Measurements from ENCODE around the gene PPP2R5C. TPM values are rescaled to one million over a fixed set of nuclear protein-coding genes. Genes with fewer than 3 reads are reported as not detected.
A peak's percentile ranks its signal among the peaks of the same experiment; 100 is the strongest.
"Not testable (repeated sequence)": the region's sequence is repeated elsewhere in the genome, so short reads cannot be mapped to it uniquely, and the experiment has no call there.

Gene PPP2R5C
- polyA plus RNA-seq, 1 donor from 2014 or later: 106 TPM

DNA sequence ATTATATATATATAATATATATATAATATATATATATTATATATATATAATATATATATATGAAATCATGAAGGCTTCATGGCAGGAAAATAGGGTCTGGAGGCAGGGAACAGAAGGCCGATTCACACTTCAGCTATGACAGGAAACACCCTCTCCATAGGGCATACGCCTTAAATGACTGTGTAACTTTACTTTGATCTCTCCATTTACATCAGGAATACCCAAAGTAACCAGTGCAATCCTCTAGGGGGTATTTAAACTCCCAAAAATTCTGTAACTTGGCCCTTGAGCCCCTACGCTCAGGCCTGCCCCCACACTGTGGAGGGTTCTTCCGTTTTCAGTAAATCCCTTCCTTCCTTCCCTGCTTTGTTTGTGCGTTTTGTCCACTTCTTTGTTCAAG is 40.4 kb upstream of the PPP2R5C start:
- H3K27ac Mint-ChIP-seq: no peak overlapping the region
- H3K27me3 Mint-ChIP-seq: peaks cover 22% of the 10 kb centered on the region
- peaks cover 7 to 10% (median 8%) of the 10 kb centered on the region in 3 donors for H3K4me1 Mint-ChIP-seq
- H3K4me3 Mint-ChIP-seq: no peak overlapping the region
- H3K36me3 Mint-ChIP-seq: no peaks in the 10 kb centered on the region
- H3K9me3 Mint-ChIP-seq: no peaks in the 10 kb centered on the region

DNA sequence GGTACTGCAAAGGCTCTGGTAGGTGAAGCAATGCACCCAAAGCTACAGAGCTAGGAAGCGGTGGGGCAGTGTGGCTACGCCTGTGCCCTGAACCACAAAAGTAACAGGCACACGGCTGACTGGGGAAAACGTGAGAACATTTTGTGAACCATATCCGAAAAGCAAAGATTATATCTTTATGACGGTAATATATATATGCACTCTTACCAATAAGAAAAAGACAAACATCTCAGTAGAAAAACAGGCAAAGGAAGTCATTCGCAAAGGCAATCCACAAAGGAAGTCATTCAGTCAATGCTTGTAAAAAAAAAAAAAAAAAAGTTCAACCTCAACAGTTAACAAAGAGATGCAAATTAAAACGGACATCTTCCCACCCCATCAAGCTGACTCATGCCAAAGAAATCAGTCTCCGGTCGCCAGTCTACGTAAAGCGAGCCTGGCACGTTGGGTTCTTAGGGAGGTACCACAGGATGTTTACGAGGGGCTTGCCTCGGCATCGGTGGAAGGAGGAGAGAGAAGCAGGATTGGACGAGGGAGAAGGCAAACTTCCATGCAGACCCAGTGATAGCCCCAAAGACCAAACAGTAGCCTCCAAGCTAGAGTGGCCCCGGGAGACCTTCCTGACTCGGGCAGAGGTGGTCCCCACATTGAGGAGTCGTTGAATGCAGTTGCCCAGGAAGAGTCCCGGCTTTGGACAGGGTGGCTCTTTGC is 39.4 kb upstream of the PPP2R5C start:
- no peaks in the 10 kb centered on the region for H3K9me3 Mint-ChIP-seq
- peak overlapping the region; percentile 1 to 78 (median 23) for H3K4me3 Mint-ChIP-seq
- no peaks in the 10 kb centered on the region for H3K36me3 Mint-ChIP-seq
- H3K27me3 Mint-ChIP-seq: peaks cover 16% of the 10 kb centered on the region
- H3K4me1 Mint-ChIP-seq: peaks cover 7 to 10% (median 10%) of the 10 kb centered on the region in 3 donors
- H3K27ac Mint-ChIP-seq: peak overlapping the region; percentile 3 to 75 (median 64)

DNA sequence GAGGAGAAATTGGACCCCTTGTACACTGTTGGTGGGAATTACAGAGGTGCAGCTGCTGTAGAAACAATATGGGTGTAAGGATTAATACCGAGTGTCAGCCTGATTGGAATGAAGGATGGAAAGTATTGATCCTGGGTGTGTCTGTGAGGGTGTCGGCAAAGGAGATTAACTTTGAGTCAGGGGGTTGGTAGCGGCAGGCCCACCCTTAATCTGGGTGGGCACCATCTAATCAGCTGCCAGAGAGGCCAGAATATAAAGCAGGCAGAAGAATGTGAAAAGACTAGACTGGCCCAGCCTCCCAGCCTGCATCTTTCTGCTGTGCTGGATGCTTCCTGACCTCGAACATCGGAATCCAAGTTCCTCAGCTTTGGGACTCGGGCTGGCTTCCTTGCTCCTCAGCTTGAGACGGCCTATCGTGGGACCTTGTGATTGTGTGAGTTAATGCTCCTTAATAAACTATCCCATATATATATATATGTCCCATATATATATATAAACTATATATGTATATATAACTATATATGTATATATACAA is 38.4 kb upstream of the PPP2R5C start:
- peaks cover 7 to 10% (median 10%) of the 10 kb centered on the region in 3 donors for H3K4me1 Mint-ChIP-seq
- H3K27ac Mint-ChIP-seq: peak overlapping the region in 1 of 3 donors; percentile 39
- no peak overlapping the region for H3K4me3 Mint-ChIP-seq
- H3K36me3 Mint-ChIP-seq: peaks cover under 1% of the 10 kb centered on the region
- peaks cover 16% of the 10 kb centered on the region for H3K27me3 Mint-ChIP-seq
- peaks cover 0 to under 1% (median 0%) of the 10 kb centered on the region in 3 donors for H3K9me3 Mint-ChIP-seq

DNA sequence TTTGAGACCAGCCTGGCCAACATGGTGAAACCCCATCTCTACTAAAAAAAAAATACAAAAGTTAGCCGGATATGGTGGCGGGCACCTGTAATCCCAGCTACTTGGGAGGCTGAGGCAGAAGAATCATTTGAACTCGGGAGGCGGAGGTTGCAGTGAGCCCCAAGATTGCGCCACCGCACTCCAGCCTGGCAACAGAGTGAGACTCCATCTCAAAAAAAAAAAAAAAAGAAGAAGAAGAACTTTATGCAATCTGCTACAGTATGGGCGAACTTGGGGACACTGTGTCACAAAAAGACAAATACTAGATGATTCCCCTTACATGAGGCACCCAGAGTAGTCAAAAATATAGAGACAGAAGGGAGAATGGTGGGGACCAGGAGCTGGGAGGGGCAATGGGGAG is 35.9 kb upstream of the PPP2R5C start:
- H3K27ac Mint-ChIP-seq: peak overlapping the region in 1 of 3 donors; percentile 2
- H3K9me3 Mint-ChIP-seq, H3K36me3 Mint-ChIP-seq, H3K4me3 Mint-ChIP-seq: not testable (repeated sequence)
- peaks cover 11% of the 10 kb centered on the region for H3K27me3 Mint-ChIP-seq
- peaks cover 8 to 12% (median 9%) of the 10 kb centered on the region in 3 donors for H3K4me1 Mint-ChIP-seq

DNA sequence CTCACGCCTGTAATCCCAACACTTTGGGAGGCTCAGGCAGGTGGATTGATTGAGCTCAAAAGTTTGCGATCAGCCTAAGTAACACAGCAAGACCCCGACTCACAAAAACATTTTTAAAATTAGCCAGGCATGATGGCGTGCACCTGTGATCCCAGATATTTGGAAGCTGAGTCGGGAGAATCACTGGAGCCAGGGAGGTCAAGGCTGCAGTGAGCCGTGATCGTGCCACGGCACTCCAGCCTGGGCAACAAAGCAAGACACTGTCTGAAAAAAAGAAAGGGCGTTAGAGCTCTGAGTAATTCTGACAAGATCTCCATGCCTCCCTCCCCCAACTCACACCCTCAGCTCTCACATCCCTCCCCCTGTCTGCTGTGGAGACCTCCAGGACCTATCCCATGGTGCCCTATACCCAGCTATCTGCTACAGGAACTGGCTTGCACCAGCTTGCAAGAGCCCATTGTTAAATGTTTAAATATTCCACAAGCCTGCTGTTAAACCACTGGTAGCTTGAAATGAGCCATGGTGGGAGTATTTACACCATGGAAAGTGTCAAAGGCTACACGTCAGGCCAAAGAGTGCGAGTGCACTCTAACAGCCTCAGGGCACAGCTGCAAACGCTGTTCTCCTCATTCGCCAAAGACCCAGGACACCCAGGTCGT is 35.1 kb upstream of the PPP2R5C start:
- H3K4me3 Mint-ChIP-seq: no peak overlapping the region

DNA sequence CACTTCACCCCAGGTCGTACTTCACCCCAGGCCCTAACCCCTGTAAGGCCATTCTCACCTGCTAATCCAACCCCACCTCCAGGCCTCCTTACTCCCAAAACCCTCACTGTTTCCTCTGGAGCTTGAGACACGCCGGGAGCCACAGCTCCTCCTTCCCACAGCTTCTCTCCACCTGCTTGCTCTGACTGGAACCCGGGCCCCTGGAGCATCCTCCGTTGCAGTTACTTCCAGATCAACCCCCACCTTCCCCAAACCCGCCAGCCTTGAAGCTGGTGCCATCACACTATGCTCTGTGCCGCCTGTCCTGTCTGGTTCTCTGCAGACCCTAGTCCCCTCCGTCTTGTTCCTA is 34.6 kb upstream of the PPP2R5C start:
- H3K27ac Mint-ChIP-seq: no peak overlapping the region
- peak overlapping the region in 1 of 4 donors; percentile 15 for H3K4me3 Mint-ChIP-seq
- H3K4me1 Mint-ChIP-seq: peaks cover 15 to 16% (median 16%) of the 10 kb centered on the region in 3 donors

More for the DNA sequence above, 35.1 kb upstream of the PPP2R5C start:
- peaks cover 13 to 17% (median 13%) of the 10 kb centered on the region in 3 donors for H3K4me1 Mint-ChIP-seq
- H3K9me3 Mint-ChIP-seq: peaks cover 0 to 3% (median 2%) of the 10 kb centered on the region in 3 donors
- H3K27ac Mint-ChIP-seq: no peak overlapping the region
- H3K27me3 Mint-ChIP-seq: peaks cover 11% of the 10 kb centered on the region
- H3K36me3 Mint-ChIP-seq: peaks cover 1% of the 10 kb centered on the region

DNA sequence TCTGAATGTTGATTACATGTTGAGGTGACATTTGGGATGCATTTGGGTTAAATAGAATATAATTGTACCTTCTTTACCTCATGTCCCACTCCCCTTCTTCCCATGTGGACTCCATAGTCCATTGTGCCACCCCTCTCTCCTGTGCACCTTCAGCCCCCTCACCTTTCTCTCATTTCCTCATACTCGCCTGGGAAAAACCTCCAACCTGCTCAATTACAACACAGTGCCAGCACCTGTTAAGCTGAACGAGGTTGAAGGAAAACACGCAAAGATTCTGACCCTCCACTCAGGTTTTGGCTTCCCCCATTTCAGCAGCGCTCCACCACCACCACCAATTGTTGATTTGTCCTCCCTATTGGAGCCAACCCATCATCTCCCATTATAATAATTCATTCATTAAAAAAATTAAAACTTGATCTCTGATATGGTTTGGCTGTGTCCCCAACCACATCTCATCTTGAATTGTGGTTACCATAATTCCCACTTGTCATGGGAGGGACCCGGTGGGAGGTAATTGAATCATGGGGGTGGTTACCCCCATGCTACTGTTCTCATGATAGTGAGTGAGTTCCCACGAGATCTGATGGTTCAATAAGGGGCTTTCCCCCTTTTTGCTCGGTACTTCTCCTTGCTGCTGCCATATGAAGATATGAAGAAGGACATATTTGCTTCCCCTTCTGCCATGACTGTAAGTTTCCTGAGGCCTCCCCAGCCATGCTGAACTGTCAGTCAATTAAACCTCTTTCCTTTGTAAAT is 33.7 kb upstream of the PPP2R5C start:
- peaks cover 10 to 15% (median 13%) of the 10 kb centered on the region in 3 donors for H3K4me1 Mint-ChIP-seq
- peaks cover 1% of the 10 kb centered on the region for H3K36me3 Mint-ChIP-seq
- no peak overlapping the region for H3K4me3 Mint-ChIP-seq
- peaks cover 0 to 3% (median 2%) of the 10 kb centered on the region in 3 donors for H3K9me3 Mint-ChIP-seq
- no peak overlapping the region for H3K27ac Mint-ChIP-seq
- H3K27me3 Mint-ChIP-seq: peaks cover 5% of the 10 kb centered on the region

More for the DNA sequence above, 34.6 kb upstream of the PPP2R5C start:
- Mint-ChIP-seq H3K27me3 (peaks cover 10% of the 10 kb centered on the region), H3K36me3 (peaks cover 1% of the 10 kb centered on the region), H3K9me3 (peaks cover 0 to 3% (median 2%) of the 10 kb centered on the region in 3 donors)

DNA sequence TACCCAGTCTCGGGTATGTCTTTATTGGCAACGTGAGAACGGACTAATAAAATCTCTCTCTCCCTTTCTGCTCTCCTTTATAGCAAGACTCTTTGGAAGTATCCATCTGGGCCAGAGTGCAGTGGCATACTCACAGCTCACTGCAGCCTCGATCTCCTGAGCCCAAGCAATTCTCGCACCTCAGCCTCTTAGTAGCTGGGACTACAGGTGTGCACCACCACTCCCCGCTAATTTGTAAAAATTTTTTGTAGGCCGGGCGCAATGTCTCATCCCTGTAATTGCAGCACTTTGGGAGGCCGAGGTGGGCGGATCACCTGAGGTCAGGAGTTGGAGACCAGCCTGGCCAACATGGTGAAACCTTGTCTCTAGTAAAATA is 33.2 kb upstream of the PPP2R5C start:
- Mint-ChIP-seq H3K27me3 (peaks cover 5% of the 10 kb centered on the region), H3K4me1 (peaks cover 10 to 15% (median 13%) of the 10 kb centered on the region in 3 donors), H3K4me3 (no peak overlapping the region), H3K9me3 (peaks cover 0 to 3% (median 2%) of the 10 kb centered on the region in 3 donors), H3K27ac (no peak overlapping the region), H3K36me3 (peaks cover 1% of the 10 kb centered on the region)

DNA sequence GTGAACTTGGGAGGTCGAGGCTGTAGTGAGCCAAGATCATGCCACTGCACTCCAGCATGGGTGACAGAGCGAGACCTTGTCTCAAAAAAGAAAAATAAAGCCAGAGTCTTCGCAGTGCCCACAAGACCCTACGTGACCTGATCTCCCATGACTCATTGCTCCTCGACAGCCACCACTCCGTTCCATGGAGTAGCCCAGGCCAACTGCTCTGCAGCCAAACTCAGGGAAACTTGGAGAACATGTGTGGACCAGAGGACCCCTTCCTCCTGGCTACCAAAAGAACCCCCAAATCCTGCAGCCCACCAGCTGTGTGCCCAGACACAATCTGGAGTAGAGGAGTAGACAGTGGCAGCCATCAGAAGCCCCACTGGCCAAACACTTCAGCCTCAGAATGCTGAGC is 32.1 kb upstream of the PPP2R5C start:
- Mint-ChIP-seq H3K27me3 (peaks cover 5% of the 10 kb centered on the region), H3K36me3 (peaks cover 1% of the 10 kb centered on the region), H3K9me3 (peaks cover 0 to 3% (median 2%) of the 10 kb centered on the region in 3 donors), H3K4me1 (peaks cover 10 to 15% (median 13%) of the 10 kb centered on the region in 3 donors), H3K4me3 (no peak overlapping the region), H3K27ac (no peak overlapping the region)

DNA sequence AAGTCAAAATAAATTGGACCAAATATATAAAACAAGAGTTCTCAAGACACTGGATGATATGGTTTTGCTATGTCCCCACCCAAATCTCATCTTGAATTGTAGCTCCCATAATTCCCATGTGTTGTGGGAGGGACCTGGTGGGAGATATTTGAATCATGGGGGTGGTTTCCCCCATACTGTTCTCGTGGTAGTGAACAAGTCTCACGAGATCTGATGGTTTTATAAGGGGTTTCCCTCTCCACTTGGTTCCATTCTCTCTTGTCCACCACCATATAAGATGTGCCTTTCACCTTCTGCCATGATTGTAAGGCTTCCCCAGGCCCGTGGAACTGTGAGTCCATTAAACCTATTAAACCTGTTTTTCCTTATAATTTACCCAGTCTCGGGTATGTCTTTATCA is 31.4 kb upstream of the PPP2R5C start:
- H3K27me3 Mint-ChIP-seq, H3K36me3 Mint-ChIP-seq, H3K9me3 Mint-ChIP-seq, H3K27ac Mint-ChIP-seq, H3K4me3 Mint-ChIP-seq: not testable (repeated sequence)
- peaks cover 10 to 15% (median 13%) of the 10 kb centered on the region in 3 donors for H3K4me1 Mint-ChIP-seq

DNA sequence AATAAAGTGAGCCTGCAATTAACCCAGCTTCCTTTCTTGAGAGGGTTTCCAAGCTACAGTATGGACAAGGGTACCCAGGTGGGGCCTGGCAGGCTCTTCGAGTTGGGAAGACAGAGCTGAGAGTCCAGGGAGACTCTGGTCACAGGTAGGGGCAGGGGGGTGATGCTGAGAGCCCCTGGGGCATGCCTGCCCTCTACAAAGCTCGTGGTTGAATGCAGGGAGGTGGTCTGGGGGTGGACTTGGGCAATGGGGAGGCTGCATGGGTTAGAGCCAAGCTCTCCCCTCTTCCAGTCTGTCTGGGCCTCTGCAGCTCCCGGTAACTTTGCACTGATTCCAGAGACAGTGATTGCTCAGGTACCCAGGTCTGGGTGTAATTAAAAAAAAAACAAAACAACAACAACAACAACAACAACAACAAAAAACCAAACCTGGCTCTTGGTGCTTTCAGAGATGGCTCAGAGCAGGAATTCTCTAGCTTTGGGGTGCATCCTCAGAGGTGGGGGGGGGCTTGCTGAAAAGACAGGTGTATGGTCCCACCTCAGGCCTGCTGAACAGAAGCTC is 30.8 kb upstream of the PPP2R5C start:
- peaks cover 10 to 15% (median 13%) of the 10 kb centered on the region in 3 donors for H3K4me1 Mint-ChIP-seq
- no peak overlapping the region for H3K27ac Mint-ChIP-seq
- H3K27me3 Mint-ChIP-seq: peaks cover 5% of the 10 kb centered on the region
- peak overlapping the region in 1 of 4 donors; percentile 58 for H3K4me3 Mint-ChIP-seq
- peaks cover 1% of the 10 kb centered on the region for H3K36me3 Mint-ChIP-seq
- H3K9me3 Mint-ChIP-seq: peaks cover 0 to 3% (median 2%) of the 10 kb centered on the region in 3 donors

DNA sequence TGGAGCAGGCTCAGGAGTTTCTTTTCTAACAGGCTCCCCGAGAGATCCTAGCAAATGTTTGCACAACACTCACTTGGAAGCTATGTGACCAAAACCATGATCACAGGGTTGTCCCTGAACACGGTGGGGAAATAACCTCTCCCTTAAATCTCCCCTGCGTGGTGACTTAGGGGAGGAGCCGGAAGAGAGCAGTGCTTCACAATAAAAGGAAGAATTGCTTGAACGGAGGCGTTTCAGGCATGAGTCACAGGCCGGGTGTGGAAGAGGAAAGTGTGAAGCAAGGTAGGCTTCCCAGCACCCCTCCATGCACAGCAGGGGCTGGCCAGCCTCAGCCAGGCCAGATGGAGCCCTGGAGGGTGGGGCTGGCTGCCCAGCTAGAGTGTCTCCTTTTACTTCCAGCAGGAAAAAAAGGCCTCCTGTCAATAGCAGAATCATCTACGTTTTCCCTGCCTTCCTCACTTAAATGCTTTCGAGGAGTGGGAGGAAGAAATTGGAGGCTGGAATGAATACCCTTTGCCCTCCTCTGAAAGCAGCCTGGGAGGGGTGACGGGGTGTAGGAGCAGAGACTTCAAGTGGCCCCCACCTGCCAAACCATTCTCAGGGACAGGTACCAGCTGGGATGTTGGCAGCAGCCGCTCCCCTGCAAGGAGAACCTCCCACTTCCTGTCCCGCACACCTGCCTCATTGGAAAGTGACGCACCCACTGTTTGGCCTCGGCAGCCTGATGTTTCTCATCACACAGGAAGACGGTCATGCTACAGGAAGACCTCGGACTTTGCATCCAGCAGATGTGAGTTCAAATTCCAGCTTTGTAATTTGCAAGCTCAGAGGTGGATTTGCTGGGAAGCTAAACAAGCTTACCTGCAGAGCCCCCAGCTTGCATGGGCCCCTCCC is 30.1 kb upstream of the PPP2R5C start:
- H3K4me3 Mint-ChIP-seq: peak overlapping the region in 2 of 4 donors; percentile 58 to 87
- peak overlapping the region in 1 of 3 donors; percentile 16 for H3K27ac Mint-ChIP-seq
- H3K9me3 Mint-ChIP-seq: peaks cover 0 to 3% (median 2%) of the 10 kb centered on the region in 3 donors
- H3K36me3 Mint-ChIP-seq: peaks cover 1% of the 10 kb centered on the region
- H3K27me3 Mint-ChIP-seq: peaks cover 5% of the 10 kb centered on the region
- peaks cover 10 to 15% (median 13%) of the 10 kb centered on the region in 3 donors for H3K4me1 Mint-ChIP-seq

DNA sequence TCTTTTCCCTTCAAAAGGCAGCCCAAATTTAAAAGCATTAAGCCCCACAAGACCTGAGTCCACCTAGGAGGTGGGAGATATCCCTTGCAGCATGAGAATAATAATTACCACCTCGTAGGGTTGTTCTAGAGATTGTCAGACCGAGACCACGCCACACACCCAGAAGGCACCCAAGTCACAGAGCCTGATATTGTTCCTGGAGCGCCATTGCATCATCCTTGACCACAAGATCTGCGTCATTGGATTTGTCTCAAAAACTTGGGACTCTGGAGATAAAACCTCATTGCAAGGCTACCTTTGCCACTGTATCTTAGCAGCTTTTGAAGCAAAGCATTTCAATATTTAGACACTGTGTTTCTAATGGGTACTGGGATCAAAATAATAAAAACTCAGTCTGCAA is 29.4 kb upstream of the PPP2R5C start:
- Mint-ChIP-seq H3K27me3 (peaks cover 6% of the 10 kb centered on the region), H3K27ac (no peak overlapping the region), H3K36me3 (peaks cover 1% of the 10 kb centered on the region), H3K9me3 (peaks cover 0 to 3% (median 2%) of the 10 kb centered on the region in 3 donors), H3K4me1 (peaks cover 10 to 13% (median 13%) of the 10 kb centered on the region in 3 donors), H3K4me3 (peak overlapping the region in 1 of 4 donors; percentile 3)

DNA sequence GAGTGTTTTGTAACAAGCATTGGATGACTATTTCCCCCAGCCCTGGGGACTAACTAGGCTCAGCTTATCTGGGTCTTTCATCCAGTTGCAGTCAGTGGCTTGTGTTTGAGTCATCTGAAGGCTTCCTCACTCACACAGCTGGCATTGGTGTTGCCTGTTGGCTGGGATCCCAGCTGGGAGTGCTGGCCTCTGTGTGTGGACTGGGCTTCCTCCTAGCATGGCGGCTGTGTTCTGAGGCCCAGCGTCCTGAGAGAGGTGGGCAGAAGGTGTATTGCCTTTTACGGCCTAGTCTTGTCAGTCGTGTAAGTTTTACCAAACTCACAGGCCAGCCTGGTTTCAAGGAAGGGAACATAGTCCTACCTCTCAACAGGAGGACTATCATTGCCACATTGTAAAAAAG is 28.3 kb upstream of the PPP2R5C start:
- Mint-ChIP-seq H3K9me3 (peaks cover 0 to 3% (median under 1%) of the 10 kb centered on the region in 3 donors), H3K4me1 (peaks cover 10 to 13% (median 12%) of the 10 kb centered on the region in 3 donors), H3K4me3 (no peak overlapping the region), H3K36me3 (peaks cover under 1% of the 10 kb centered on the region), H3K27me3 (peaks cover 6% of the 10 kb centered on the region), H3K27ac (no peak overlapping the region)

Data from IgD-negative memory B cell (primary cell).